ENCODE measurements around the gene SLC39A11. TPM values are rescaled to one million over a fixed set of nuclear protein-coding genes. Genes with fewer than 3 reads are reported as not detected.

SLC39A11 gene
- total and polyA plus RNA-seq, 2 of the 13 experiments (the other 11 are each of a cell fraction or from before 2014, with no cell fraction given), result 17.2 to 31.5 TPM

DNA sequence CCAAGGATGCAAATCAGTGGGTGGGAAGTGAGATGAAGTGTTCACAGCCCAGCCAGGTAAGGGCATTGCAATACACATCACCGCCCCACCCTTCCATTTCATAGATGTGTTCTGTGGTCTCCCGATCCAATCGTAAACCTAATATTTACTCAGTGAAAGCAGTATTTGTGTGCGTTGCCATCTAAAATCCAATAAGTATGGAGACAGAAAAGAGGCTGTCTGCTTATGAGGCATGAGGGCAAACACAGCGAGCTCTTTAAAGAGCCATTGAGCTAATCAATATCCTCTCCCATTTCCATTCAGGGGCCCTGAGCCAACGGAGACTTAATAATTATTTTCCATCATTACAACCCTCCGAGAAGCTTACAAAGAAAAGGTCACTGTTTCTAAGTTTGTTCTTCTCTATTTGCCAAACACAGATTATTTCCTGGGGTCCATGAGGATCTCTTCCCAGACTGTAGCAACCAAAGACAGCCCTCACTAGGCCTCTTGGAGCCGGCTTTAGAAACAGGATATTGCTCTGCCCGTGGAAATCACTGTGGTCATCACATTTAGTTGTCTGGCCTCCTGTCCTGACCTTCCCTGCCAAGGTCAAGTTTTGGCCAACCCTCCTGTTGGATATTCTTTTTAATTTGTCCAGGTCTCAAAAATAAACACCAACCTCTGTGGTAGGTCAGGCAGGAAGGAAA lies 120.1 kb downstream of the SLC39A11 start (continued):
- no peak for TF ChIP-seq KMT2A (CRISPR knock-in tag; IDR thresholded peaks at IDR 0.05)
- no peak for TF ChIP-seq RBM22 (optimal IDR thresholded peaks at IDR 0.05; ENCODE audit: low read length)
- TF ChIP-seq ZNF224 (CRISPR knock-in tag; IDR thresholded peaks at IDR 0.05), result no peak
- no peak for TF ChIP-seq KDM3A (CRISPR knock-in tag; IDR thresholded peaks at IDR 0.05; ENCODE audit: low read depth)
- TF ChIP-seq ZNF160 (CRISPR knock-in tag; IDR thresholded peaks at IDR 0.05), result no peak
- TF ChIP-seq, protein P1, sequence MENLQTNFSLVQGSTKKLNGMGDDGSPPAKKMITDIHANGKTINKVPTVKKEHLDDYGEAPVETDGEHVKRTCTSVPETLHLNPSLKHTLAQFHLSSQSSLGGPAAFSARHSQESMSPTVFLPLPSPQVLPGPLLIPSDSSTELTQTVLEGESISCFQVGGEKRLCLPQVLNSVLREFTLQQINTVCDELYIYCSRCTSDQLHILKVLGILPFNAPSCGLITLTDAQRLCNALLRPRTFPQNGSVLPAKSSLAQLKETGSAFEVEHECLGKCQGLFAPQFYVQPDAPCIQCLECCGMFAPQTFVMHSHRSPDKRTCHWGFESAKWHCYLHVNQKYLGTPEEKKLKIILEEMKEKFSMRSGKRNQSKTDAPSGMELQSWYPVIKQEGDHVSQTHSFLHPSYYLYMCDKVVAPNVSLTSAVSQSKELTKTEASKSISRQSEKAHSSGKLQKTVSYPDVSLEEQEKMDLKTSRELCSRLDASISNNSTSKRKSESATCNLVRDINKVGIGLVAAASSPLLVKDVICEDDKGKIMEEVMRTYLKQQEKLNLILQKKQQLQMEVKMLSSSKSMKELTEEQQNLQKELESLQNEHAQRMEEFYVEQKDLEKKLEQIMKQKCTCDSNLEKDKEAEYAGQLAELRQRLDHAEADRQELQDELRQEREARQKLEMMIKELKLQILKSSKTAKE (CRISPR knock-in tag; IDR thresholded peaks at IDR 0.05; ENCODE audit: borderline replicate concordance), result peak; percentile 60; the same call in 1 of the 2 replicates
- no peak for TF ChIP-seq ZNF747 (CRISPR knock-in tag; IDR thresholded peaks at IDR 0.05; ENCODE audit: borderline replicate concordance)
- TF ChIP-seq, protein P2, sequence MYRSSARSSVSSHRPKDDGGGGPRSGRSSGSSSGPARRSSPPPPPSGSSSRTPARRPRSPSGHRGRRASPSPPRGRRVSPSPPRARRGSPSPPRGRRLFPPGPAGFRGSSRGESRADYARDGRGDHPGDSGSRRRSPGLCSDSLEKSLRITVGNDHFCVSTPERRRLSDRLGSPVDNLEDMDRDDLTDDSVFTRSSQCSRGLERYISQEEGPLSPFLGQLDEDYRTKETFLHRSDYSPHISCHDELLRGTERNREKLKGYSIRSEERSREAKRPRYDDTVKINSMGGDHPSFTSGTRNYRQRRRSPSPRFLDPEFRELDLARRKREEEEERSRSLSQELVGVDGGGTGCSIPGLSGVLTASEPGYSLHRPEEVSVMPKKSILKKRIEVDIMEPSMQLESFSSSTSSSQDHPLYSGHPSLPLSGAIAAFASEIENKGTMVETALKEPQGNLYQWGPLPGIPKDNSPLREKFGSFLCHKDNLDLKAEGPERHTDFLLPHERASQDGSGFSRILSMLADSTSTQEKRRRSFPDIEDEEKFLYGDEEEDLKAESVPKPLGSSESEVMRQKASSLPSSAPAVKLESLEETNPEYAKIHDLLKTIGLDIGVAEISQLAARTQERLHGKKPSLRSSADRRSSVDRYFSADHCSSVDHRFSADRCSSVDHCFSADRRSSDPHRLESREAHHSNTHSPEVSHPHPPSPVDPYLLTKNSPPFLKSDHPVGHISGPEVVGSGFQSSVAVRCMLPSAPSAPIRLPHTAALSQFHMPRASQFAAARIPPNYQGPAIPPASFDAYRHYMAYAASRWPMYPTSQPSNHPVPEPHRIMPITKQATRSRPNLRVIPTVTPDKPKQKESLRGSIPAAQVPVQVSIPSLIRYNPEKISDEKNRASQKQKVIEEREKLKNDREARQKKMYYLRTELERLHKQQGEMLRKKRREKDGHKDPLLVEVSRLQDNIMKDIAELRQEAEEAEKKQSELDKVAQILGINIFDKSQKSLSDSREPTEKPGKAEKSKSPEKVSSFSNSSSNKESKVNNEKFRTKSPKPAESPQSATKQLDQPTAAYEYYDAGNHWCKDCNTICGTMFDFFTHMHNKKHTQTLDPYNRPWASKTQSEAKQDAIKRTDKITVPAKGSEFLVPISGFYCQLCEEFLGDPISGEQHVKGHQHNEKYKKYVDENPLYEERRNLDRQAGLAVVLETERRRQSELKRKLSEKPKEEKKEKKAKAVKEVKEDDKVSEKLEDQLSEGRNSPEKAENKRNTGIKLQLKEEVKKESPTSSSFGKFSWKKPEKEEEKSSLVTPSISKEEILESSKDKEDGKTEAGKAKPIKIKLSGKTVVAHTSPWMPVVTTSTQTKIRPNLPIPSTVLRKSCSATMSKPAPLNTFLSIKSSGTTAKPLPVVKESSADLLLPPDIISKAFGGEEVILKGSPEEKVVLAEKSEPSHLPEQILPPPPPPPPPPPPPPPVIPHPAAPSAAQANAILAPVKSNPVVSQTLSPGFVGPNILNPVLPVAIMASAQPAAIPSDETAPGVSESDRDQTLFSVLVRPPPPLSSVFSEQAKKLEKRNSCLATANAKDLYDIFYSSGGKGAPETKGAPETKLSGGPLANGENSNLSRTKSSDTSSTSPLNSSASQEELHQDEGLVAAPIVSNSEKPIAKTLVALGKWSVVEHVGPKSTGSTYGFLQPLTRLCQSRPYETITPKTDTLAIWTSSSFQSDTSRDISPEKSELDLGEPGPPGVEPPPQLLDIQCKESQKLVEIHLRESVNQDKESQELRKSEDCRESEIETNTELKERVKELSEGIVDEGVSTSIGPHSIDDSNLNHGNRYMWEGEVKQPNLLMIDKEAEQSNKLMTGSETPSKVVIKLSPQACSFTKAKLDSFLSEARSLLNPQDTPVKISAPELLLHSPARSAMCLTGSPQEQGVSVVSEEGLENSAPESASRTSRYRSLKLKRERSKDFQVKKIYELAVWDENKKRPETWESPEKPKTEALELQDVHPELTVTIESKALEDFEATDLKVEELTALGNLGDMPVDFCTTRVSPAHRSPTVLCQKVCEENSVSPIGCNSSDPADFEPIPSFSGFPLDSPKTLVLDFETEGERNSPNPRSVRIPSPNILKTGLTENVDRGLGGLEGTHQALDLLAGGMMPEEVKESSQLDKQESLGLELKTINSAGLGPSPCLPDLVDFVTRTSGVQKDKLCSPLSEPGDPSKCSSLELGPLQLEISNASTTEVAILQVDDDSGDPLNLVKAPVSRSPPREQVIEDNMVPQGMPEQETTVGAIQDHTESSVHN (CRISPR knock-in tag; IDR thresholded peaks at IDR 0.05), result 0 out of 2 replicates have a peak, but pooled peaks have one; percentile 43
- no peak for TF ChIP-seq NFIB (CRISPR knock-in tag; IDR thresholded peaks at IDR 0.05; ENCODE audit: borderline replicate concordance)
- no peak for TF ChIP-seq GABPB1 (CRISPR knock-in tag; IDR thresholded peaks at IDR 0.05)
- TF ChIP-seq ZNF550 (CRISPR knock-in tag; IDR thresholded peaks at IDR 0.05; ENCODE audit: borderline replicate concordance), result no peak
- TF ChIP-seq KLF12 (CRISPR knock-in tag; IDR thresholded peaks at IDR 0.05; ENCODE audit: borderline replicate concordance), result no peak; the same call in 1 of the 2 replicates
- TF ChIP-seq PHF8 (CRISPR knock-in tag; IDR thresholded peaks at IDR 0.05), result no peak
- TF ChIP-seq, protein P3, sequence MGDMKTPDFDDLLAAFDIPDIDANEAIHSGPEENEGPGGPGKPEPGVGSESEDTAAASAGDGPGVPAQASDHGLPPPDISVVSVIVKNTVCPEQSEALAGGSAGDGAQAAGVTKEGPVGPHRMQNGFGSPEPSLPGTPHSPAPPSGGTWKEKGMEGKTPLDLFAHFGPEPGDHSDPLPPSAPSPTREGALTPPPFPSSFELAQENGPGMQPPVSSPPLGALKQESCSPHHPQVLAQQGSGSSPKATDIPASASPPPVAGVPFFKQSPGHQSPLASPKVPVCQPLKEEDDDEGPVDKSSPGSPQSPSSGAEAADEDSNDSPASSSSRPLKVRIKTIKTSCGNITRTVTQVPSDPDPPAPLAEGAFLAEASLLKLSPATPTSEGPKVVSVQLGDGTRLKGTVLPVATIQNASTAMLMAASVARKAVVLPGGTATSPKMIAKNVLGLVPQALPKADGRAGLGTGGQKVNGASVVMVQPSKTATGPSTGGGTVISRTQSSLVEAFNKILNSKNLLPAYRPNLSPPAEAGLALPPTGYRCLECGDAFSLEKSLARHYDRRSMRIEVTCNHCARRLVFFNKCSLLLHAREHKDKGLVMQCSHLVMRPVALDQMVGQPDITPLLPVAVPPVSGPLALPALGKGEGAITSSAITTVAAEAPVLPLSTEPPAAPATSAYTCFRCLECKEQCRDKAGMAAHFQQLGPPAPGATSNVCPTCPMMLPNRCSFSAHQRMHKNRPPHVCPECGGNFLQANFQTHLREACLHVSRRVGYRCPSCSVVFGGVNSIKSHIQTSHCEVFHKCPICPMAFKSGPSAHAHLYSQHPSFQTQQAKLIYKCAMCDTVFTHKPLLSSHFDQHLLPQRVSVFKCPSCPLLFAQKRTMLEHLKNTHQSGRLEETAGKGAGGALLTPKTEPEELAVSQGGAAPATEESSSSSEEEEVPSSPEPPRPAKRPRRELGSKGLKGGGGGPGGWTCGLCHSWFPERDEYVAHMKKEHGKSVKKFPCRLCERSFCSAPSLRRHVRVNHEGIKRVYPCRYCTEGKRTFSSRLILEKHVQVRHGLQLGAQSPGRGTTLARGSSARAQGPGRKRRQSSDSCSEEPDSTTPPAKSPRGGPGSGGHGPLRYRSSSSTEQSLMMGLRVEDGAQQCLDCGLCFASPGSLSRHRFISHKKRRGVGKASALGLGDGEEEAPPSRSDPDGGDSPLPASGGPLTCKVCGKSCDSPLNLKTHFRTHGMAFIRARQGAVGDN (CRISPR knock-in tag; IDR thresholded peaks at IDR 0.05), result no peak

Measured in HepG2 (cell line).